GM23248 (cell line): ENCODE results near the gene ADGRL3. TPM values are rescaled to one million over a fixed set of nuclear protein-coding genes. Genes with fewer than 3 reads are reported as not detected.

ENCODE experiments used
- DNase-seq: peaks from one replicate; pipeline ENCODE4 v3.0.0-alpha.2; 2015
- H2AFZ ChIP-seq: fragments of 200-600 bp; sonication (generic); 2 replicates; pipeline ENCODE4 v1.6.1; 2016; ENCODE audit warnings: antibody characterized with exemption
- H3F3A ChIP-seq: fragments of 200-600 bp; sonication (generic); 2 replicates; pipeline ENCODE4 v1.6.1; 2016; ENCODE audit warnings: mild to moderate bottlenecking, antibody characterized with exemption, mixed run types; ENCODE audit not compliant: insufficient read depth
- H3K27ac ChIP-seq: fragments of 200-600 bp; sonication (generic); 2 replicates; pipeline ENCODE4 v1.5.1; 2016; ENCODE audit warnings: mild to moderate bottlenecking
- H3K27me3 ChIP-seq: fragments of 200-600 bp; sonication (generic); replicated peaks from 2 replicates; pipeline ENCODE4 v1.6.1; 2016; ENCODE audit warnings: mild to moderate bottlenecking; ENCODE audit not compliant: insufficient read depth
- H3K36me3 ChIP-seq: fragments of 200-600 bp; sonication (generic); 2 replicates; pipeline ENCODE4 v1.6.1; 2016; ENCODE audit warnings: low read depth, mild to moderate bottlenecking
- H3K4me1 ChIP-seq: fragments of 200-600 bp; sonication (generic); 2 replicates; pipeline ENCODE4 v1.6.1; 2016; ENCODE audit warnings: mild to moderate bottlenecking; ENCODE audit not compliant: insufficient read depth
- H3K4me2 ChIP-seq: fragments of 200-600 bp; sonication (generic); one replicate; pipeline ENCODE4 v1.6.1; 2016; ENCODE audit warnings: mild to moderate bottlenecking; ENCODE audit not compliant: unreplicated experiment
- H3K4me3 ChIP-seq: fragments of 200-600 bp; sonication (generic); 2 replicates; pipeline ENCODE4 v1.5.1; 2016; ENCODE audit warnings: mild to moderate bottlenecking
- H3K79me2 ChIP-seq: fragments of 200-600 bp; sonication (generic); 2 replicates; pipeline ENCODE4 v1.6.1; 2016; ENCODE audit warnings: mild to moderate bottlenecking; ENCODE audit not compliant: insufficient read depth
- H3K9ac ChIP-seq: fragments of 200-600 bp; sonication (generic); 2 replicates; pipeline ENCODE4 v1.6.1; 2016; ENCODE audit warnings: mild to moderate bottlenecking
- H3K9me2 ChIP-seq: fragments of 200-600 bp; sonication (generic); 2 replicates; pipeline ENCODE4 v1.6.1; 2016; ENCODE audit warnings: mixed run types, mild to moderate bottlenecking, moderate library complexity; ENCODE audit not compliant: insufficient read depth
- H3K9me3 ChIP-seq: fragments of 200-600 bp; sonication (generic); one replicate; pipeline ENCODE4 v1.6.1; 2017; ENCODE audit warnings: low read depth
- H4K20me1 ChIP-seq: fragments of 200-600 bp; sonication (generic); 2 replicates; pipeline ENCODE4 v1.6.0; 2016; ENCODE audit not compliant: insufficient read depth
- EZH2 ChIP-seq: fragments of 200-600 bp; sonication (generic); IDR thresholded peaks from 2 replicates; pipeline ENCODE4 v1.6.1; 2018; ENCODE audit warnings: antibody characterized with exemption, mild to moderate bottlenecking; ENCODE audit not compliant: insufficient read depth, poor library complexity, severe bottlenecking
- EZH2phosphoT487 ChIP-seq: fragments of 200-600 bp; sonication (generic); IDR thresholded peaks from 2 replicates; pipeline ENCODE4 v1.6.1; 2018; ENCODE audit warnings: antibody characterized with exemption, moderate library complexity, mild to moderate bottlenecking, low read depth; ENCODE audit not compliant: insufficient read depth
- WGBS, 2 experiments: methylation state at CpG; one replicate each; pipeline ENCODE4 v1.1.6; 2015 to 2017; ENCODE audit warnings: low lambda C conversion rate in 2 of 2, low coverage in 1 of 2; ENCODE audit errors: missing lambda C conversion rate in 2 of 2; 5-methylcytosine and 5-hydroxymethylcytosine counted together
- in situ Hi-C: fragments of 300-500 bp; cut with MboI; formaldehyde crosslinking; loops from 2 replicates; pipeline ENCODE4 v1.15.0; 2020
- polyA plus RNA-seq: library from polyadenylated mRNA; unstranded; fragments of >200 nt; fragmentation: Nextera tagmentation; extraction: Ambion mirVana; gene quantifications from 2 replicates; pipeline ENCODE4 v1.2.1, GENCODE V29; 2016
- total RNA-seq: library from RNA; depleted of rRNA; stranded (reverse); fragments of >200 nt; shearing (Covaris generic); gene quantifications from 2 replicates; pipeline ENCODE4 v1.2.3, GENCODE V29; 2014

The ADGRL3 gene
- total and polyA plus RNA-seq, 2 experiments from 2014 or later, result not detected

GRCh38 chr4:61770456-61770855 is 570.3 kb downstream of the ADGRL3 start:
- Histone ChIP-seq H3K4me2 (no peak overlapping the region), H3F3A (no peaks in the 10 kb centered on the region), H3K79me2 (no peaks in the 10 kb centered on the region), H3K4me3 (no peak overlapping the region), H4K20me1 (no peaks in the 10 kb centered on the region), H3K9ac (no peak overlapping the region), H2AFZ (no peak overlapping the region), H3K4me1 (no peaks in the 10 kb centered on the region), H3K27ac (no peak overlapping the region), H3K9me2 (no peaks in the 10 kb centered on the region), H3K27me3 (no peaks in the 10 kb centered on the region), H3K9me3 (no peaks in the 10 kb centered on the region), H3K36me3 (no peaks in the 10 kb centered on the region)
- TF ChIP-seq EZH2phosphoT487 (no peak), EZH2 (no peak)
- DNase-seq, result no peak
- in situ Hi-C loops, result no loop called here
- WGBS, 2 experiments, result 34 to 46% methylated on average over 1 of the region's 1 CpG

- no peaks in the 10 kb centered on the region for H3K27me3 ChIP-seq
Measured at GRCh38 chr4:61771056-61771455, 570.9 kb downstream of the ADGRL3 start.

GRCh38 chr4:61772126-61772525 is 572.0 kb downstream of the ADGRL3 start:
- Histone ChIP-seq H3K4me1 (no peaks in the 10 kb centered on the region), H3K4me2 (no peak overlapping the region), H4K20me1 (no peaks in the 10 kb centered on the region), H3K36me3 (no peaks in the 10 kb centered on the region), H2AFZ (no peak overlapping the region), H3K27me3 (no peaks in the 10 kb centered on the region), H3K27ac (no peak overlapping the region), H3K9ac (no peak overlapping the region), H3F3A (no peaks in the 10 kb centered on the region), H3K79me2 (no peaks in the 10 kb centered on the region), H3K9me3 (no peaks in the 10 kb centered on the region), H3K9me2 (no peaks in the 10 kb centered on the region), H3K4me3 (no peak overlapping the region)
- in situ Hi-C loops, result no loop called here
- WGBS, 2 experiments, result 0% methylated on average over 1 of the region's 1 CpG
- TF ChIP-seq EZH2 (no peak), EZH2phosphoT487 (no peak)
- DNase-seq, result no peak

More at GRCh38 chr4:61771056-61771455, 570.9 kb downstream of the ADGRL3 start:
- no peaks in the 10 kb centered on the region for H3K9me3 ChIP-seq
- H3K36me3 ChIP-seq, result no peaks in the 10 kb centered on the region
- H3K9me2 ChIP-seq, result no peaks in the 10 kb centered on the region
- no peaks in the 10 kb centered on the region for H3K79me2 ChIP-seq
- H3K4me2 ChIP-seq, result no peak overlapping the region
- H3F3A ChIP-seq, result no peaks in the 10 kb centered on the region
- H2AFZ ChIP-seq, result no peak overlapping the region
- WGBS, 2 experiments, result 0 to 5% methylated on average over 1 of the region's 1 CpG
- no peaks in the 10 kb centered on the region for H3K4me1 ChIP-seq
- H3K27ac ChIP-seq, result no peak overlapping the region
- H4K20me1 ChIP-seq, result no peaks in the 10 kb centered on the region
- H3K9ac ChIP-seq, result no peak overlapping the region
- DNase-seq, result no peak
- no peak overlapping the region for H3K4me3 ChIP-seq
- TF ChIP-seq EZH2 (no peak), EZH2phosphoT487 (no peak)
- in situ Hi-C loops, result no loop called here

- in situ Hi-C loops, result no loop called here
- H3K36me3 ChIP-seq, result no peaks in the 10 kb centered on the region
Measured at GRCh38 chr4:61773655-61774245, 573.6 kb downstream of the ADGRL3 start.

More at GRCh38 chr4:61773655-61774245, 573.6 kb downstream of the ADGRL3 start:
- TF ChIP-seq EZH2phosphoT487 (no peak), EZH2 (no peak)
- Histone ChIP-seq H3K27ac (no peak overlapping the region), H3K9ac (no peak overlapping the region), H3K4me2 (no peak overlapping the region), H3K4me3 (no peak overlapping the region), H3K4me1 (no peaks in the 10 kb centered on the region), H4K20me1 (no peaks in the 10 kb centered on the region), H3F3A (no peaks in the 10 kb centered on the region), H3K27me3 (no peaks in the 10 kb centered on the region), H2AFZ (no peak overlapping the region), H3K79me2 (no peaks in the 10 kb centered on the region), H3K9me3 (no peaks in the 10 kb centered on the region), H3K9me2 (no peaks in the 10 kb centered on the region)
- WGBS, 2 experiments, result 25 to 26% methylated on average over 7 of the region's 7 CpGs
- no peak for DNase-seq
